ENCODE data around the gene CST7.

Gene CST7

GRCh38 chr20:24965065-24965919 is 16.2 kb downstream of the CST7 start:
- no peak for DNase-seq

DNA sequence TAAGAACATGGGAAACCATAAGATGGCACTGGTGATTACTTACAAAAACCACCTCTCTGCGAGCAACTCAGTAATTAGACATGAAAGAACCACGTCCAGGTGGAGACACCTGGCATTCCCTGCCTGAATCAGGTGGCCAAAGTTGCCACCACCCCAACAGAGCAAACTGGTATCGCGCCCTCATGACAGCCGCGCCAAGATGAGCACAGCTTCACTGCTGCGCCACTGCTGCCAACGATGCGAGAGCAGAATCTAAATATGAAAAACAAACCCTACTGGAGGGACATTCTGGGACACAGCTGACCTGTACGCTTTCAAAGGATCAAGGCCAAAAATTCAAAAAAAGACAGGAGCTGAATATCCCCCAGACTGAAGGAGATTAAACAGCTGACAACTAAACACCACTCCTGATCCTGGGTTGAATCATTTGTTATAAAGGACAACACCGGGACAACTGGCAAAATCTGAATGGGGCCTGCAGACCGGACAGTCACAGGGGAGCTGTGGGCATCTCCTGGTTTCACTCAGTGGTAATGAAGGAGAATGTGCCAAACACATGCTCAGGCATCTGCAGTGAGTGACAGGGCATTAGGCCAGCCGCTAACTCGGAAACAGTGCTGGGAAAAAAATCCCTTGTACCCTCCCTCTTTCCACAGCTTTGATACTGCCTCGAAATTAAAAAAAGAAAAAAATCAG is 17.4 kb downstream of the CST7 start:
- DNase-seq = no peak

GRCh38 chr20:24968278-24968800 is 19.3 kb downstream of the CST7 start:
- DNase-seq = no peak

GRCh38 chr20:24969186-24970029 is 20.3 kb downstream of the CST7 start:
- no peak for DNase-seq

GRCh38 chr20:24970030-24970553 is 21.0 kb downstream of the CST7 start:
- no peak for DNase-seq

DNA sequence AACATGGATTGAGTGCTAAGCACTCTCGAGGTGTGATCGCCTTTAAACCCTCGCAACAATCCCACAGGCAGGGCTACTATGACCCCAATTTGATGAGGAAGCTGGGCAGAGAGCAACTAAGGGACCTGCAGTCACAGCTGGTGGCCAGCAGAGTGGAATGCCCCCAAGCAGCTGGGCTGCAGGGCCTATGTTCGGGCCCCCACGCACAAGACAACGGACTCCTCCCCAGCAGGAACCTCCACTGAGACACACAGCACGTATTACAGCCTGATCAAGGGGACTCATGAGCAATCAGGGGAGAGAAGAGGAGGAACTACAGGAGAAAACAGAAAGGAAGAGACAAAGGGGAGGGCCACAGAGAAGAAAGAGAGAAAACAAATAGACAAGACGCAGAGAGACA is 21.7 kb downstream of the CST7 start:
- DNase-seq = no peak

- no peak for DNase-seq
These were observed 22.5 kb downstream of the CST7 start for GRCh38 chr20:24971376-24972101.

DNA sequence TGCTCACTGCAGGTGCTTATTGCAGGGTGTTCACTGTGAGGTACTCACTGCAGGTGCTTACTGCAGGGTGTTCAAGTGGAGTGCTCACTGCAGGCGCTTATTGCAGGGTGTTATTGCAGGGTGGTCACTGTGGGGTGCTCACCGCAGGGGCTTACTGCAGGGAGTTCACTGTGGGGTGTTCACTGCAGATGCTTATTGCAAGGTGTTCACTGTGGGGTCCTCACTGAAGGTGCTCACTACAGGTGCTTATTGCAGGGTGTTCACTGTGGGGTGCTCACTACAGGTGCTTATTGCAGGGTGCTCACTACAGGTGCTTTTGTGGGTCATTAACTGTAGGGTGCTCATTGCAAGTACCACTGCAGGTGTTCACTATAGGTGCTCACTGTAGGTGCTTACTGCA is 23.3 kb downstream of the CST7 start:
- DNase-seq = no peak

DNA sequence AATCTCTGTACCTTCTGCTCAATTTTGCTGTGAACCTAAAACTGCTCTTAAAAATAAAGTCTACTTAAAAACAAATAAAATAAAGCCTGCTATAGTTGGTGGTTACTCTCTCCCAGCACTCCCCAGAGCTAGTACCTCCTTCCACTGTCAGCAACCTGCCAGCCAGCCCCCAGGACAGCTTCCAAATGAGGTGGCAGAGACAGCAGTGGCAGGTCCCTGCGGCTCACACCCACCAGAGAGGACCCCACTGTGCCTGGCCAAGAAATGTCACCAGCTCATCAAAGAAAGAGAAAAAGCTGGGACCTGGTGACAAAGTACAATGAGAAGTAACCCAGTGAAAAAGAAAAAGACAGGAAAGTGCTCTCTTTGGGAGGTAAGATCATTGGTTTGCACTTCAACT is 28.3 kb downstream of the CST7 start:
- no peak for DNase-seq

GRCh38 chr20:24977797-24978196 is 28.7 kb downstream of the CST7 start:
- DNase-seq = no peak

- no peak for DNase-seq
These were observed 29.4 kb downstream of the CST7 start for GRCh38 chr20:24978513-24978912.

GRCh38 chr20:24979036-24979960 is 30.2 kb downstream of the CST7 start:
- DNase-seq = no peak

- DNase-seq = no peak
These were observed 31.4 kb downstream of the CST7 start for GRCh38 chr20:24980291-24981053.

DNA sequence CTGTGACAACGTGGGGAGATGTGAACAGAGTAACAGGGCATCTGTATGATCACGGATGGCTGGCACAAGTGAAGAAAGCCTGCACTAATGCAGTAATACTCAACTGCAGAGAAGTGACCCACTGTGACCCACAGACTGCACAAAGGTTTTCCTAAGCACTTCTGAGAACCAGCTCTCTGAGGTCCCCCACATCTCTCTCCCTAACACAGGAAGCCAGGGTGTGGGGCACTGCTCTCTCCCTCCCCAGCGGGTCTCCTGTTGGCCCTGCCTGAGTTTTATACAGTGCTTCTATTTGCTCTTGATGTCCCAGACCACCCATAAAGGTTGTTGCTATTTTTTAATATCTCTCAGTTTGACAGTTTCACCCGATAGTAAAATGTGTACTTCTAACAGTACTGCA is 32.2 kb downstream of the CST7 start:
- DNase-seq = no peak

- DNase-seq = no peak
These were observed 32.7 kb downstream of the CST7 start for GRCh38 chr20:24981790-24982189.

DNA sequence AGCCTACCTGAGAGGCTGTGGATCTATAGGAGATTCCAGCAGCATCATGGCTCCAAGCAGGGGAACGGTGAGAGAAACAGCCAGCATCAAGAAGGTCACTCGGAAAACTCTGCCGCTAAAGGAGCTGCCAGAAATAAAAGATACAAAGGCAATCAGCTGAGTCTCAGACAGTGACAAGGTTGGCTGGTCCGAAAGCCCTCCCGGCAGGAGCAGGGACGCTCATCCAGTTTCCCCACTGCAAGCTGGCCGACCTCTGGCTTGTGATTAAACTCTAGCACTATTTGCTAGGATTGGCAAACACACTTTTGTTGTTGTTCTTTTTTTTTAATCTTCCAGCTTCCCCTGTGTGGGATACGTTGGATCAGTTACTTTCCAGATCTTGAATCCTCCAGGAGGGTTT is 34.8 kb downstream of the CST7 start:
- DNase-seq = no peak

DNA sequence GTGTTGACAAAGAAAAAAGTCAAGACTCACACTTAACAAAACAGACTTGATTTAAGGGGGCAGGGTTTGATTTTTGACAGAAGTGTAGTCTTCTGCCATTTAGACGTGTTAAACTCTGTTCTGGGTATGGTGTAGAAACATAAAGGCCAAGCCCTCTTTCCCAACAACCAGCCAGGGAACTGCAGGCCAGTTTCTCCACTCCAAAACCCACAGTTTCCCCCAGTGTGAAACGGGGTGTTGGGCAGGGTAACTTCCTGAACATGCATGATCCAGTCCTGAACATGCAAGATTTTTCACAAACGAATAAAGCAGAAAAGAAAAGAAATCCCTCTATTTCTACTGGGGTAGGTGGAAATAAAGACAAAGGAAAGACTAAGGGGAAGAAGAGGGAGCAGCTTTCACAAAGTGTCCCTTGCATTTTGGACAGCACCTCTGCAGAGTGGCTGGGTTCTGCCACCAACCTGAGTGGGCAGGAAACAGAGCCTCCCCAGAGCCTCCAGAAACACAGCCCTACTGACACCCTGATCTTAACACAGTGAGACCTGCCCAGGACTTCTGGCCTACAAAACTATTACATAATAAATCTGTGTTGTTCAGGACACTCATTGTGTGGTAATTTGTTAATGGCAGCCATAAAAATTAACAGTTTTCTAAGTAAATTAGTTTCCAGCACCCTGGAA is 36.0 kb downstream of the CST7 start:
- DNase-seq = no peak

GRCh38 chr20:24985802-24986201 is 36.7 kb downstream of the CST7 start:
- no peak for DNase-seq

DNA sequence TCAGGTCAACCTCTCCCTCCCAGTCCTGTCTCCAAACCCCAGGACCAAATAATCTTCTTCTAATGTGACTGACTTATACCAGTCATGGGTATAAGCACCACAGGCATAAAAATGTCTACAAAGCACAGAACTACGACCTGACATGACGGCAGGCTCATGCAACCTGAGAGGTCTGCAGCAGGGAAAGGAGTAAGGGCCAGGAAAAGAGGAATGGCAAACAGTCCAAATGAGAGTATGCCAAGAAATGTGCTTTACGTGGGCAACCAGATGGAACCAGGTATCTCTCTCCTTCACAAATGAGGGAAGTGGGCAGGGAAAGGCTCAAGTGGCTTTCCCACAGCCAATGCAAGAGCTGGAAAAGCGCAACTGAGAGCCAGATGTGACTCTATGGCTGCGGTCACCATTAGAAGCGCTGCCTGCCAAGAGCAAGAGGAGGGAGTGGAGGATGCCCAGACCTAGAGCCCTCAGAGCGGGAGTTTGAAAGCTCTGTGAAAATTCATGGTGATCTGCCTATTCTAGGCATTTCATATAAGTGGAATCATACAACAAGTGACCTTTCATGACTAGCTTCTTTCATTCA is 37.5 kb downstream of the CST7 start:
- peak; percentile 97 for DNase-seq
